GM12891 (cell line): ENCODE measurements around the gene RAB7A.

Experiments used
- PAX5 ChIP-seq: IDR thresholded peaks from 2 replicates; pipeline ENCODE4 v1.6.1; 2011; ENCODE audit warnings: low read length, moderate library complexity, mild to moderate bottlenecking; ENCODE audit not compliant: insufficient read depth, severe bottlenecking
- POLR2A ChIP-seq: IDR thresholded peaks from 2 replicates; pipeline ENCODE4 v1.6.1; 2011; ENCODE audit warnings: low read depth, low read length, control low read depth
- POLR2AphosphoS5 ChIP-seq: IDR thresholded peaks from 2 replicates; pipeline ENCODE4 v1.6.1; 2011; ENCODE audit warnings: low read depth, low read length, control low read depth
- POU2F2 ChIP-seq: IDR thresholded peaks from 2 replicates; pipeline ENCODE4 v1.6.1; 2011; ENCODE audit warnings: low read depth, mild to moderate bottlenecking, control low read depth, low read length, moderate library complexity
- SPI1 ChIP-seq: IDR thresholded peaks from 2 replicates; pipeline ENCODE4 v1.6.1; 2011; ENCODE audit warnings: low read depth, low read length, control low read depth
- TAF1 ChIP-seq: IDR thresholded peaks from 2 replicates; pipeline ENCODE4 v1.6.1; 2011; ENCODE audit warnings: low read depth, low read length, control low read depth

DNA sequence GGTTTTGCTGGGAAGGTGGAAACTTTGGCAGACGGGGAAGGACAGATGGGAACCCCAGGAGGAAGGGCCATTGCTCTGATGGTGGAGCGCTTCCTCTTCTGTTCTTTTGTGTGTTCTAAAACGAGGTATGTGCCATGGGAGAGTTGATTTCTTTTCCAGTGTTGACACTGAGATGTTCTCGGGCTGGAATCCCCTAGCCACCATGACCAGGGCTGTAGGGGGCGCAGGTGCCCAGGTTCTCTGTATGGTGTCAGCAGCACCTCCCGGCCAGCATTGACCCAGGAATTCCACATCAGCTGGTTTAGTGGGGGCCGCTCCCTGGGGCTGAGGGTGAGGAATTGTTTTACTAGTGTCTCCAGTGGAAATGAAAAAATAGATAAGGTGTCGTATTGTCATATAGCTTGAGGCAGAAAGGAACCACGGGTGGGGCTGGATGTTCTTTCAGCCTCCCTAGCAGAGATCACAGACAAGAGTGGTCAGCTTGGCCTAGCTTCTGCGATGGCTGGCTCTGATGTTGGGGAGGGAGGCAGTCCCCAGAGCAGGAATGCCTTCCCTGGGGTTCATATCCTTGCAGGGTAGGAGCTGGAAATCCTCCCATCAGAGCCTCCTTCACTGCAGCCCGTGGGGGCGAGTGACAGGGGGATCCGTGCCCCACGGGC, 119.3 kb downstream of the RAB7A start:
- TF ChIP-seq POLR2A: no peak
- TF ChIP-seq POLR2AphosphoS5: no peak
- no peak for TF ChIP-seq SPI1
- TF ChIP-seq TAF1: no peak
- TF ChIP-seq PAX5: no peak
- TF ChIP-seq POU2F2: no peak
